NCI-H774 (cell line): ENCODE measurements around the gene ADGRB2.
A peak's percentile ranks its signal among the peaks of the same experiment; 100 is the strongest.

Experiments
- DNase-seq: peaks from one replicate; lab custom pipeline; 2025; lab: John Stamatoyannopoulos, UW

The ADGRB2 gene

DNA sequence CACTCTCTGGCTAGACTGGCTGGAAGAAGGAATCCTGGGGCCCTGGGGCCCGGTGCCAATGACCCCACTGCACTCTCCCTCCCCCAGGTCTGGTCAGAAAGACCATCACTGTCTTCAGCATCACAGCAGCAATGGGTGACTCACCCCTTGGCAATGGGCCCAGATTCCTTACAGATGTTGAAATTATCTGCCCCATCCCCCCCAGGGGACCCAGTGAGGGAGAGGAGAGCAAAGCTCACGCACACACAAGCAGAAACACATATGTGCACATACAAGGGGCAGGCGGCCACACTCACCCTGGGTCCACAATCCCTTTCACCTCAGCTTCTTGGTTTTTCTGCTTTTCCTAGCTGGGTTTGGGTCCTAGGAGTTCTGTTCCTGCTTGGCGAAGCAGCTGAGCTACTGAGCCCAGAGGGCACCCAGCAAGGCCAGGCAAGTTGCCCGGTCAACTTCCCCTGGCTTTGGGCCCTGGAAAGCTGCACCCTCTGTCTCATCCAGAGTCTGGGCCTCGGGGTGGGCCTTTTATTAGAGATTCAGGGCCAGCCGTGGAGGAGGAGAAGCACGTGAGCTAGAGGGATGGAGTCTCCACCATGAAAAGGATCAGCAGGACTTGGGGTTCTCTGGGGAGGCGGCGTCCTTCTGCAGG, 62.9 kb downstream of the ADGRB2 start:
- DNase-seq: no peak

DNA sequence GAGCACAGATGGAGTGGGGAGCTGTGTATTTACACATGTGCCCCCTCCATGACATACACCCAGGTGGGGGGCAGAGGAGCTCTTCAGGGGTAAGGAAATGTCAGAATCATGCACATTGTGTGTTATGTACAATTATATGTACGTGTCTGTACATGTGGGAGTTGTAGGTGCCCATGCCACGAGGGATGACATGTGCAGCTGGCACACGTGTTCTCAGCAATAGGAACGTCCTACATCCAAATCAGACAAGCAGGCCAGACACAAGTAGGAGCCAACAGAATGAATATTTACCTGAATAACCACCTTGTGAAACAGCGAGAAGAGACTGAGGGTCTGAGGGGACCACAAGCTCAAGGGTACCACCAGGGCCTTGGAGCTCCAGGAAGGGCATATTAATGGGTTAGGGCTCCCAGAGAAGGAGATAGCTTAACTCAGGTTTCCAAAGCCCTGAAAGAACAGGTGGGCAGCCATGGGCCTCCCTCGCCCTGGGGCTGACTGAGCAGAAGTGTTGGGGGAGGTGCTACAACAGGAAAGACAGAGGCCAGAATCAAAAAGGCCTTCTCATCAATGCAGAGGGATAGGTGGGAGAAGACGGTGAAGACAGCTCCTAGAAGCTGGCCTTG, 63.6 kb downstream of the ADGRB2 start:
- DNase-seq: no peak

DNA sequence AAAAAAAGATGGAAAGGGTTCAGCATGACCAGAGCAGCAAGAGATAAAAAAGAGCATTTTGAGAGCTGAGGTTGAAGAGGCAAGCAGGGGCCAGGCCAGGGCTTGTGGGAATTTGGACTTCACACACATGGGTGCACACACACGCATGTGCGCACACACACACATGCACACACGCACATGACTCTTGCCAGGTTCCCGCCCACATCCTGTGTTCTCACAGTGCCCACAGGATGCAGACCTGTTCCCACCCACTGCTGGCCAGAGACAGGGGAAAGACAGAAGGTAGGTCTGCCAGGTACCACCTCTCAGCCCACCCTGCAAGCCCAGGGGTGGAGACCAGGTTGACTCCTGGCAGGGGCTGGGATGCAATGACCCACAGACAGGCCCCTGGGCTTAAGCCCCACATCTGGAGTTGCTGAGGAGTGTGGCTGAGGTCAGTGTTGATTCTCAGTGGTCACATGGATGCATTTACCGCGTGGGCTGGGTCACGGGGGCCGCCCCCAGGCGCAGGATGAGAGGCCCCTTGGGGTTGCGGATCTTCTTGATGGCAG, 64.7 kb downstream of the ADGRB2 start:
- no peak for DNase-seq

DNA sequence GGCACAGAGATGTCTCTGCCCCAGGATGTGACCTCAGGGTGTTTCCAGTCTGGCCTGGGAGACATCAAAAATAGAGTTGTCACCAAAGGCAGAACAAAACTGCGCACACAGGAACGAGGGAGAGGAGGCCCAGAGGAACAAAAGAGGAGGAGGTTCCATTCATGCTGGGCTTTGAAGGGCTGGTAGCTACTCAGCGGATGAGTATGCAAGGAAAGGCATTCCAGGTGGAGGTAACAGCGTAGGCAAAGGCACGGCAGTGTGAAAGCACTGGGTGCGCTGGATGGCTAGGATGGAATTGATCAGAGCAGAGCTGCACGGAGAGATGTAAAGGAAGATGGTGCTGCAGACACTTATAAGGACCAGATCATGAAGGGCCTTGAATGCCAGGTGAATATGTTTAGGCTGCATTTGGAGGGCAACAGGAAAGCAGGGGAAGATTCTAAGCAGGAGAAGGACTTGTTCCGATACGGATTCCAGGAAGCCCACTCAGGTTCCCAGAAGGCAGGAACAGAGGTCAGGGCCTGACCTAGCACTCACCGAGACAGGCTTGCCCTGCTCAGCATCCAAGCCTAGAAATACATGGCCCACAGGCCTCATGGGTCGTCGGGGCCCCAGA, 66.7 kb downstream of the ADGRB2 start:
- DNase-seq: no peak

DNA sequence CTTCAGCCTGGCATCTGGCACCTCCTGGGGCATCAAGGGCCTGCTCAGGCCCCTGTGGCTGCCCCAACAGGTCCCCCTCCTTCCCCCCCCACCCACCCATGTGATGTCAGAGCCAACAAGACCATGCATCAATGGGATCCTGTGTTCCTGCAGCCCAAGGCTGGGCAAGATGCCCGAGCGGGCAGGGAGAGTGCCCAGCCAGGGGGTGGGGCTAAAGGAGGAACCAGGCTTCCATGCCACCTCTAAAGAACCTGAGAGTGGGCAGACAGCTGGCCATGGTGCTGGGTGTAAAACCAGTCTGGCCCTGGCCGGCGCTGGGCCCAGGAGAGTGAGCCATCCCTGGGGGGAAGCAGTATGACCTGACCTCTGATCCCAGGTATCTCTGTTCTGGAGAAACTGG, 67.9 kb downstream of the ADGRB2 start:
- peak; percentile 11 for DNase-seq

DNA sequence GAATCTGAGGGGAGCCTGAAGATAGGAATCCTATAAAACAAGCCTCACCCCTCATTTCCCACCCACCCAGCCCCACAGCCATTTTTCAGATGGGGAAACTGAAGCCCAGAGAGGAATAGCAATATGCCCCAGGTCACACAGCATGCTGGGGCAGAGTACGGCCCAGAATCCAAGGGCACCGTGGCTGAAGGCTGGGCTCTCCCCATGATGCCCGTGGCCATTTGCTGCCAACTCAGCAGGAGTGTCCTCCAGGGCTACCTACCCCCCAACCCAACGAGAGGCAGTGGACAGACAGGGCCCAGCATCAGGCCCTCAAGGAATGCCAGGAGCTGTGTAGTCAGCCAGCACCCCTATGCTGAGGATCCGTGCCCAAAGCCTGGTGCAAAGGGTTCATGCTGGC, 68.8 kb downstream of the ADGRB2 start:
- DNase-seq: no peak

DNA sequence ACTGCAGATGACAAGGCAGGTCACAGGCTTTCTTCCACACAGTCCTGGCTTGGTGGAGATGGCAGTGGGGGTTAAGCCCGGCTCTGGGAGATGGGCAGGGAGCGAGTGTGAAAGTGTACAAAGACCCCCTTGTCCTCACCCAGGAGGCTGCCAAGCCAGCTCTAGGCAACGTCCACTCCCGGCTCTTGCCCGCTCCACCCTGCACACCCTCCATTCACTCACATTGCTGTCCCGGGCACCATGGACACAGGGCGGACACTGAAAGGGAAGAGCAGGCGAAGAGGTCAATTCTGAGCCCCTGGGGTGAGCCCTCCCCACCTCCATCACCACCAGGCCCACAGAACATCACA, 69.2 kb downstream of the ADGRB2 start:
- DNase-seq: no peak

DNA sequence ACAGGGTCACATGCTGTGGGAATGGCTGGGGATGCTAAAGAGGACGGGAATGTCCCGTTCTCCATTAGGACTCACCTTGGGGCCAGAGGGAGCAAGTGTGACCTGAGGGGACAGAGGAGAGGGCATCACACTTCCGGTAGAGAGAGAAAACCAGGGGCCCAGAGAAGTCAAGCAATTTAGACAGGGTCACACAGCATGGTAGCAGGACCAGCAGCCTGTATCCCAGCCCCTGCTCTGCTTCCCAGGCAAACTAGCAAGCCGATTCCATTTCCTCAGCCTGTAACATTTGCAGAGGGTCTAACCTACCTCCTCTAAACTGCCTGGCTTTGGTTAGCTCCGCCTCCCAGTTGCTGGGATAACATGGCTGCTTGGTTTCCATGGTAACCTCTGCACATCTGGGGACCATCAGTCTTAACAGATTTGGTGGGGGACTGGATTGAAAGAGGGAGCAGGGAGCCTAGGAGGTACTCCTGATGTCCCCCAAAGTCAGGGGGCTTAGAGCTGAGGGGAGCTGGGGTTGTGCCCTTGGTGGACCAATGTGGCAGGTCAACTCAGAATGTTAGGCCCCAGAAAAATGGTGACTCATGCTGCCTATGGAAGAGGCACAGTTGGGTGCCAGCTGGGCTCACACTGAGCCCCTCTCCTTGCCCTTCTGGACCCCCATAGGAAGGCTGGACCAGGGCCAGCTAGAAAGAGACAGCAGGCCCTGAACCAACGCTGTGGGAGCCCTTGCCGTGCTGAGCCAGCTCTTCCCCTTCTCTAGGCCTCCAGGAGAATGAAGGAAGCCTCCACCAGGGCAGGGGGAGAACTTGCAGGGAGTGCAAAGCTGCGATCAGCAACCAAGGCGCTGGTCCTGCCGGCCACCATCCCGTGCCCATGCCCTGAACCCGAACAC, 69.8 kb downstream of the ADGRB2 start:
- no peak for DNase-seq

DNA sequence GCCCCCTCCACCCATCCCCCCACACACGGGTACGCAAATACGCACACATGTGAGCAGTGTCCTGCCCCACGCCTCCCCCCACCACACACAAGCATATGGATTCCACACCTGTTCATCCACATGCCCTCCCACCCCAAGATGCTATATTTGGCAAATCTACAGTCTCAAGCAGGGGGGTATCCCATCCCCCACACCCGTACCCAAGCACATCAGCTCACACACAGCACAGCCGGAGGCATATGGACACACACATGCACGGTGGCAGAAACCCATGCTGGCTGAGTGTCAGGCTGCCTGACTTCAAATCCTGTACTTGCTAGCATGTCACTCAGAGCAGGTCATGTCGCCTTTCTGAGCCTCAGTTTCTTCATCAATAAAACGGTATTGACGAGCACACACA, 70.9 kb downstream of the ADGRB2 start:
- DNase-seq: no peak

DNA sequence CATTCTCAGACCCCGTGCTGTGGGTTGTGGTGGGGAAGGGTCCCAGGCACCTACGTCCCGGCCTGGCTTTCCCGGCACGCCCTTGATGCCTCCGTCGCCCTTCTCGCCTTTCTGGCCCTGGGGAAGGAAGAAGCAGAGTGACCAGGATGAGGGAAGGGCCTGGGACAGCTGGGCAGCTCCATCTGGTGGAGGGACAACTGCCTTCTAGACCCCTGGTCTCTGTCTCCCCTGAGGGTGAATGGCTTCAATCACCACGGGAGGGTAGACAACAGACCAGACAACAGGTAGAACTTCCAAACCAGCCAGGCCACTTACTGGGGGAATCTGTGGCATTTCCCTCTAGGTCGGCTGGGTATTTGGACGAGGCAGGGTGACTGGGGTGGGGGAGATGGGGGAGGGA, 72.2 kb downstream of the ADGRB2 start:
- no peak for DNase-seq

DNA sequence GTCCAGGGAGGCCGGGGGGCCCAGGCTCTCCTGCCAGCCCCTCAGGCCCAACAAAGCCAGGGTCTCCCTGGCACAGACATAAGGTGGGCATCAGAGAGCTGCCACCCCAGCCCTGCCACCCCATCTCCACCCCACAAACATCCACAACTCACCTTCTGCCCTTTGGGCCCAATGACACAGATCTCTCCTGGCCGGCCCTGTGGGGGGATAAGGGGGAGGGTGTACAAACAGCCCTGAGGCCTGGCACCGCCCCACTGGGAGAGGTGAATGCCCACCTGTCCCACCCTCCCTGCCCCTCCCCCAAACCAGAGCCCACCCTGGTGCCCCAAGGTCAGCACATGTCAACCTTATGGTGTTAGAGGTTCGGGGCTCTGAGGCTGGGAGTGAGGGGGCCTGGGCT, 72.7 kb downstream of the ADGRB2 start:
- DNase-seq: no peak

DNA sequence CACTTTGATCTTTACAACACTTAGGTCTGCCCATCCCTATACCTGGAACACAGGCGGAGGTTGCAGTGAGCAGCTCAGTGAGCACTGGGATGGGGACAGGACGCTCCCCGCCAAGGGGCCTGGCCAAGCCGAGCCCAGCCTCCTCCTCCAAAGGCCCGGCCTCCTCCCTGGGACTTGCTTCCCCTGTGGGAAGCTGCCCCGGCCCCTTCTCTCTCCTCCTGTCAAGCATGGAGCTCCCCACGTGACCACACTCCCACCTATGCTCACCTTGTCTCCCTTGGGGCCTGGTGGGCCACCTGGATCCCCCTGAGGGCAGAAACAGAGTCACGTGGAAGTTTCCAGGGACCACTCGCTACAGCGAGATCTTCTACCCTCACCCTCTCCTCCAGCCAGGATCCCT, 73.2 kb downstream of the ADGRB2 start:
- no peak for DNase-seq

DNA sequence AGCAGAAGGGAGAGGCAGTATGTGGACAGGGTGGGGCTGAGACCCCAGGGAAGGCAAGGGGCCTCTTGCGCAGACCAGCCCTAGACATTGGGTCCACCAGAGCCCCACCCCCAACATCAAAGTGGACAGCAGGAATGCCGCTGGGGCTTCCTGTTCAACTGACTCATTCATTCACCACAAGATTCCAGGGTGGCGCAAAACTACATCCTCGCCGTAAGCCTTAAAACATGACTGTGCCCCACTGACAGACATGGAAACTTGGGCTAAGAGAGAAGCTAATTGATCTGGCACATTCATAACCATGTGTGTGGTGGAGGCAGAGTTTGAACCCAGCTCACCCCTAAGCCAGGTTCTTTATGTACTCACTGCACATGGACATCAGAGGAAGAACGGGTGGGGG, 74.3 kb downstream of the ADGRB2 start:
- DNase-seq: no peak

DNA sequence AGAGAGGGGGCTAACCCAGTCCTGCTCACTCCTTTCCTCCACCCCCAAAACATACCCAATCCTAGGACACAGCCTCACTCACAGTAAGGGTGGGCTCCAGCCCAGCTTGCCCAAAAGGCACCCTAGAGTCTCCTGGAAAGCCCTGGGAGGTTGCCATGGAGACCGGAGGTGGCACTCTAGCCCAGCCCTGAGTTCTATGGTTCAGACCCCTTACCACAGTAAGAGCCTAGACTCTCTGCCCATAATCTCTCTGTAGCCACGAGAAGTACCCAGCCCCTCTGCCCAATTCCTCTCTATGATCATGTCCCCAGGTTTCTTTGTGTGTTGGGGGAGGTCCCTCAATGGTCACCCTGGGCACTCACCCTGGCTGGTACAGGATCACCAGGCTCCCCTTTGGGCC, 74.8 kb downstream of the ADGRB2 start:
- DNase-seq: no peak

DNA sequence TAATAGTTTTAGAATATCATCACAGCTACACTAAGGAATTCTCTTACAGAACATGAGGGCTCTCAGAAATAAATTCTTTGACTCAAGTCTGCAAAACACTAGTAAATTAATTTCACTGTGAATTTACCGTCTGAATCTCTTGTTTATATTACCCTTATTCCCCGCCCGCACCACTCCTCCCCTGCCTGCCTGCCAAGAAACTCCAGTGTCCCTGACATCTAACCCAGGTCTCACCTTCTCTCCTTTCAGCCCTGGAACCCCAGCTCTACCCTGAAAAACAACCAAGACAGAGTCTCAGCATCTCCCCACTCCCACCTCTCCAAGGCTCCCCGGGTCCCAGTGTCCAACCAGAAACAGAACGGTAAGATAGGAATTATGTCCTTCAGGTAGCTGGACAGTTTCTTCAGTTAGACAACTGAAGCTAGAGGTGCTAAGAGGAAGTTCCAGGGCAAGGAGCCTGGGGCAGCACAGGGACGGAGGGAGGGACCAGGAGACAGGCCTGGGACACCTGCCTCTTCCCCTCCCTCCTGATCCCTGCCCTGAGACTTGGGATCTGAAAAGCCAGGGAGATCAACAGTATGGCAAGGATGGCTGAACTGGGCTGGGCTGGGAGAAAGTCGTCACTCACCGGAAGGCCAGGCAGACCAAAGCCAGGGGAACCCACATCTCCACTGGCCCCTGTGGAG, 75.8 kb downstream of the ADGRB2 start:
- no peak for DNase-seq

DNA sequence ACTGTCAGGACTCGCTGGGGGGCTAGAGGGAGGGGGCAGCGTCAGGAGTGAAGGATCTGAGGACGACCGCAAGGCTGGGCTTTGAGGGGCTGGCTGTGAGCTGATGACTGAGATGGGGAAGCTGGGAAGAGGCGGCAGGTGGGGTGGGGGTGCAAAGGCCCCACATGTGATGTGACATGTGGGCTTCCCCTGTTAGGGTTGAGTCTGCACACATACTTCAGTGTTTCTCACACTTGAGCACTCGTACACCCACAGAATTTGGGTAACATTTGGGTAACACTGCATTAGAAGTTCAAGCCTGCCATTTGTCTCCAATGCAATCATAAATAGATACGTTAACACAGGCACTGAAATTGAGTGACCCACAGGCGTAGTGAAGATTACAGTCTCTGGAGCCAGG, 76.5 kb downstream of the ADGRB2 start:
- DNase-seq: no peak

DNA sequence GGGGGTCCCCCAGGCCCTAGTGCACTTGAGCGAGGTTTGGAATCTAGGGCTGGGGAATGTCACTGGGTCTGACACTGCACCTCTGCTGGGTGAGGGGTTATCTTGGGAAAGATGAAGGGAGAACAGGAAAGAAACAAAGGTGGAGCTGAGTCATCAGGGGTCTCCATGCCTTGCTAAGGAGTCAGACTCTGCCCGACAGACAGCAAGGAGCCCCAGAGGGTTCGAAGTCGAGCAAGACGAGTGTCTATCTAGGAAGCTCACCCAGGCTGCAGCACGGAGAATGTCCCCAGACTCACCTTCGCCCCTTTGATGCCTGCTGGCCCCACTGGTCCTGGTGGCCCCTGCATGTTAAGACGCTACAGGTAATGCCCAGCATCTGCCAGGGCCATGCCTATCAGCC, 78.3 kb downstream of the ADGRB2 start:
- no peak for DNase-seq

DNA sequence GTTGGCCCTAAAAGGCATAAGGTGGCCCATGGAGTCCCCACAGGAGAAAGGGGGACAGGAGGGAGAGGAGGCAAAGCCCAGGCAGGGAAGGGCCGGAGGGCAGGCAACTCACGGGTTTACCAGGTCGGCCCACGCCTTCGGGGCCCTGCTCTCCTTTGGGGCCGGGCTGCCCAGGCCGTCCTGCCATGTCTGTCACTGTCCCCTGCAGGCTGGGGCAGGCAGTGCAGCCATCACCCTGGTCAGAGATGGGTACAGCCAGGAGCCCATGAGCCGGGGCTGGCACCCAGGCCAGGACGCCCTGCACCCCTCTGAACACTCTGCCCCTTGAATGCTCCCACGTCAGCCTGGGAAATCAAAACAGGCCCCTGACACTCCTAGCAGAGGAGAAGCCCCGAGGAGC, 80.1 kb downstream of the ADGRB2 start:
- DNase-seq: no peak

DNA sequence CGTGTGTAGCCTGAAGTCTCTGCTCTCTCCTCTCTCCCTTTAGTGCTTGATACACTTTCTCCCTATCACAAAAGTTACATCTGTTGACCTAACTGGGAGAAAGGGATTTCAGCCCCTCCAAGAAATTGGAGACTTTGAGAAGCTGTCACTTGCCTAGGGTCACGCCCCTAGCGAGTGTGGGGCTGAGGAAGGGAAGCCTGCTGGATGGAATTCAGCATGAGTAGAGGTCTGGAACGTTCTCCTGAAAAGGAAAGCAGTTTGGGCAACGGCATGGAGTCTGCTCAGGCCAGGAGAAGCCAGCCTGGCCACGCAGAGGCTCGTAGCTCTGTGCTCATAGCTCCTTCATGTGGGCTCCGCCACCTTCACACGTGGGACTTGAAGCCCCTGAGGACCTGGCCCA, 82.7 kb downstream of the ADGRB2 start:
- no peak for DNase-seq

DNA sequence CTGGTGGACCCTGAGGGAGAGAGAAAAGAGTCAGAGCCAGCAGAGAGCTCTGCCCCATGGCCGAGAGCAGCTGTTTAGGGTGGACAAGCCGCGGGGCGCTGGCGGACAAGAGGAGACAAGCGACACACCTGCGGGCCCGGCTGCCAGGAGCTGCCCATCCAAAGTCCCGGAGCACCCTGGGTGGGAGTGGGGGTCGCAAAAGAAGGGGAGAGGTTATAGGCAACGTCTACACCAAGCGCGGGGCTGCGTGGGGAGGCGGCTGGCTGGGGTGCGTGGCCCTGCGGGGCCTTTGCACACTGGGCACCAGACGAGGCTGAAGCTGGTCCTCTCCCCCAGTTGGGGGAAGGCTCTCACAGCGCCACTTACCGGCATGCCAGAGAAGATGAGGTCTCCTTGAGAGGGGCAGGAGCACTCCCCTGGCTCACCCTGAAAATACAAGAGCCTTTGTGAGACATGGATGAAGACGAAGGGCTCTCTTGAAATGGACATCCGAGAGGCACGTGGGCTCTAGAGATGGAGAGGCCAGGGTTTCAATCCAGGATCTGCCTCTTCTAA, 84.4 kb downstream of the ADGRB2 start:
- no peak for DNase-seq

DNA sequence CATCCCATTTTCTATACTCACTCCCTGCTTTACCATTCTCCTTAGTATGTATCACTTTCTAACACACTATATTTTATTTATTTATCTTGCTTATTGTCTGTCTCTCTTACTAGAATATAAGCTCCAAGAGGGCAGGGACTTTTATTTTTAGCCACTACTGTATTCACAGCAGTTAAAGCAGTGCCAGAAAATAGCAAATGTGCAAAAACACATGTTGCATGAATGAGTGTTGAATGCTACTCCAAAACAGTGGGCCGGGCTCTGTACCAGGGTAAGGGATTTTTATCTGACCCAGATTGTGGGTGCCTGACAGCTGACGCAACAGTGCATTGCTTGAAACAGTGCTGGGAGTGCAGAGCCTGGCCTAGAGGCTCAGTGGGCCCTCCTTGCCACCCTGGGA, 85.0 kb downstream of the ADGRB2 start:
- no peak for DNase-seq

DNA sequence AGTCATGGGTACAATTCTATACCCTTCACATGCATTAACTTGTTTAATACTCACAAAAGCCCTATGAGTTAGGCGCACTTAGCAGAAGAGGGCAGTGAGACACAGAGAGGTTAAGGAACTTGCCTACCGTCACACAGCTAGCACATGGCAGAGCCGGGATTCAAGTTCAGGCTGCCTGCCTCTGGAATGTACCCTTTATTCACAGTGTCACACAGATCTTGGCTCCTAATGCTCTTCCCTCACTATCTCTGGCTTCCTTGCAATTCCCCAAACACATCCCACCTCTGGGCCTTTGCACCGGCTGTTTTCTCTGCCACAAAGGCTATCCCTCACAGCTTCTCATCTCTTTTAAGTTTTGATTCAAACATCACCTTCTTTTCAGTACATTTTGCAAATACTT, 85.5 kb downstream of the ADGRB2 start:
- DNase-seq: no peak
